H1 (cell line): ENCODE measurements around the gene ANK3.

Source experiments
- CTBP2 ChIP-seq: IDR thresholded peaks from 2 replicates; pipeline ENCODE4 v1.7.0; 2011; ENCODE audit warnings: borderline replicate concordance, mild to moderate bottlenecking, moderate library complexity, mixed read lengths, low read length; ENCODE audit not compliant: insufficient read depth, insufficient read length
- CTCF ChIP-seq, 3 experiments: IDR thresholded peaks; 1 replicate in 2 of 3; 2 replicates in 1 of 3; pipeline versions ENCODE4 v1.5.1 to v1.6.1; 2011; ENCODE audit warnings: low read length in 3 of 3, mild to moderate bottlenecking in 3 of 3, inconsistent platforms in 2 of 3, low read depth in 1 of 3, moderate library complexity in 1 of 3; ENCODE audit not compliant: insufficient read depth in 1 of 3; ENCODE audit errors: control extremely low read depth in 1 of 3
- HDAC6 ChIP-seq: IDR thresholded peaks from one replicate; pipeline ENCODE4 v1.7.1; 2012; ENCODE audit warnings: low read depth, mild to moderate bottlenecking, inconsistent platforms, low read length, moderate library complexity
- MAX ChIP-seq: IDR thresholded peaks from 2 replicates; pipeline ENCODE4 v1.6.1; 2012; ENCODE audit warnings: inconsistent platforms
- POLR2A ChIP-seq, 2 experiments: IDR thresholded peaks; 1 replicate in 1 of 2; 2 replicates in 1 of 2; pipeline ENCODE4 v1.6.1; 2011; ENCODE audit warnings: low read depth in 2 of 2, low read length in 2 of 2, mild to moderate bottlenecking in 2 of 2; ENCODE audit errors: control extremely low read depth in 1 of 2
- RAD21 ChIP-seq, 2 experiments: IDR thresholded peaks in 1 of 2; conservative IDR thresholded peaks in 1 of 2; 2 replicates each; pipeline ENCODE4 v1.6.1; 2011; ENCODE audit warnings: low read depth in 2 of 2, low read length in 2 of 2, improper control_type of control experiment in 1 of 2, inconsistent platforms in 1 of 2, mild to moderate bottlenecking in 1 of 2, moderate library complexity in 1 of 2
- RFX5 ChIP-seq: IDR thresholded peaks from 2 replicates; pipeline ENCODE4 v1.6.1; 2011; ENCODE audit warnings: low read depth, low read length, improper control_type of control experiment, borderline replicate concordance

- TF ChIP-seq POLR2A (IDR thresholded peaks at IDR 0.05; ENCODE audit: control extremely low read depth in 1 of 2, low read depth in 2 of 2, low read length in 2 of 2) (no peak), CTCF (IDR thresholded peaks at IDR 0.05; ENCODE audit: control extremely low read depth in 1 of 3, insufficient read depth in 1 of 3, low read depth in 1 of 3, low read length in 3 of 3) (no peak), HDAC6 (no peak), RFX5 (no peak), MAX (peak; percentile 80), RAD21 (IDR thresholded peaks at IDR 0.05 in 1 of 2, conservative IDR thresholded peaks at IDR 0.05 in 1 of 2; ENCODE audit: low read depth in 2 of 2, low read length in 2 of 2) (no peak), CTBP2 (no peak)
Measured at GRCh38 chr10:60130130-60130579, 259.5 kb downstream of the ANK3 start.
